ENCODE measurements around the gene FHIT. TPM values are rescaled to one million over a fixed set of nuclear protein-coding genes. Genes with fewer than 3 reads are reported as not detected.

The FHIT gene
- total RNA-seq, 2 experiments from 2014 or later = 6.5 to 9.0 TPM

GRCh38 chr3:59756934-59757333 is 1494.3 kb downstream of the FHIT start:
- Mint-ChIP-seq H3K36me3 (no peaks in the 10 kb centered on the region), H3K27me3 (peaks cover 27% of the 10 kb centered on the region), H3K4me3 (no peak overlapping the region), H3K27ac (no peak overlapping the region), H3K4me1 (peaks cover 29% of the 10 kb centered on the region), H3K9me3 (ENCODE audit: low read depth) (no peaks in the 10 kb centered on the region)
- CTCF ChIA-PET = no interaction called here
- DNase-seq (no peak), ATAC-seq (no peak)

- ATAC-seq (no peak), DNase-seq (no peak)
- Mint-ChIP-seq H3K27me3 (peaks cover 27% of the 10 kb centered on the region), H3K9me3 (ENCODE audit: low read depth) (no peaks in the 10 kb centered on the region), H3K36me3 (no peaks in the 10 kb centered on the region), H3K4me1 (peaks cover 25% of the 10 kb centered on the region), H3K4me3 (no peak overlapping the region), H3K27ac (no peak overlapping the region)
- CTCF ChIA-PET = no interaction called here
These were observed 1496.7 kb downstream of the FHIT start for GRCh38 chr3:59754456-59755129.

GRCh38 chr3:59753808-59754450 is 1497.3 kb downstream of the FHIT start:
- DNase-seq = no peak
- H3K27ac Mint-ChIP-seq = no peak overlapping the region

GRCh38 chr3:59752925-59753324 is 1498.3 kb downstream of the FHIT start:
- peaks cover 16% of the 10 kb centered on the region for H3K27me3 Mint-ChIP-seq
- no peaks in the 10 kb centered on the region for H3K36me3 Mint-ChIP-seq
- DNase-seq (no peak), ATAC-seq (no peak)
- CTCF ChIA-PET = no interaction called here
- no peak overlapping the region for H3K4me3 Mint-ChIP-seq
- peak overlapping the region; percentile 37 for H3K27ac Mint-ChIP-seq
- no peaks in the 10 kb centered on the region for H3K9me3 Mint-ChIP-seq (ENCODE audit: low read depth)
- peaks cover 19% of the 10 kb centered on the region for H3K4me1 Mint-ChIP-seq

More at GRCh38 chr3:59753808-59754450, 1497.3 kb downstream of the FHIT start:
- CTCF ChIA-PET = no interaction called here
- Mint-ChIP-seq H3K9me3 (ENCODE audit: low read depth) (no peaks in the 10 kb centered on the region), H3K4me1 (peaks cover 21% of the 10 kb centered on the region), H3K4me3 (no peak overlapping the region), H3K27me3 (peaks cover 24% of the 10 kb centered on the region), H3K36me3 (no peaks in the 10 kb centered on the region)
- no peak for ATAC-seq

- CTCF ChIA-PET = no interaction called here
- no peaks in the 10 kb centered on the region for H3K36me3 Mint-ChIP-seq
- H3K27ac Mint-ChIP-seq = no peak overlapping the region
- H3K9me3 Mint-ChIP-seq (ENCODE audit: low read depth) = peaks cover 2% of the 10 kb centered on the region
- no peak for ATAC-seq
- peaks cover 17% of the 10 kb centered on the region for H3K4me1 Mint-ChIP-seq
- H3K4me3 Mint-ChIP-seq = no peak overlapping the region
- H3K27me3 Mint-ChIP-seq = peaks cover 7% of the 10 kb centered on the region
- no peak for DNase-seq
These were observed 1499.6 kb downstream of the FHIT start for GRCh38 chr3:59751606-59752005.

GRCh38 chr3:59750391-59750790 is 1500.9 kb downstream of the FHIT start:
- DNase-seq (no peak), ATAC-seq (no peak)
- Mint-ChIP-seq H3K4me1 (peaks cover 17% of the 10 kb centered on the region), H3K9me3 (ENCODE audit: low read depth) (peaks cover 2% of the 10 kb centered on the region), H3K4me3 (no peak overlapping the region), H3K27me3 (peaks cover 6% of the 10 kb centered on the region), H3K36me3 (no peaks in the 10 kb centered on the region), H3K27ac (no peak overlapping the region)
- CTCF ChIA-PET = no interaction called here

- H3K4me1 Mint-ChIP-seq = peaks cover 17% of the 10 kb centered on the region
- CTCF ChIA-PET = no interaction called here
- H3K27ac Mint-ChIP-seq = no peak overlapping the region
- peaks cover 9% of the 10 kb centered on the region for H3K27me3 Mint-ChIP-seq
- ATAC-seq (no peak), DNase-seq (no peak)
- H3K36me3 Mint-ChIP-seq = no peaks in the 10 kb centered on the region
- peaks cover 2% of the 10 kb centered on the region for H3K9me3 Mint-ChIP-seq (ENCODE audit: low read depth)
- no peak overlapping the region for H3K4me3 Mint-ChIP-seq
These were observed 1502.0 kb downstream of the FHIT start for GRCh38 chr3:59749291-59749690.

- ATAC-seq (no peak), DNase-seq (no peak)
- no peak overlapping the region for H3K4me3 Mint-ChIP-seq
- CTCF ChIA-PET = no interaction called here
- H3K27ac Mint-ChIP-seq = no peak overlapping the region
- peaks cover 16% of the 10 kb centered on the region for H3K27me3 Mint-ChIP-seq
- H3K9me3 Mint-ChIP-seq (ENCODE audit: low read depth) = peaks cover 3% of the 10 kb centered on the region
- no peaks in the 10 kb centered on the region for H3K36me3 Mint-ChIP-seq
- H3K4me1 Mint-ChIP-seq = no peaks in the 10 kb centered on the region
These were observed 1504.7 kb downstream of the FHIT start for GRCh38 chr3:59746585-59746984.

GRCh38 chr3:59737241-59737640 is 1514.0 kb downstream of the FHIT start:
- Mint-ChIP-seq H3K4me3 (no peak overlapping the region), H3K36me3 (no peaks in the 10 kb centered on the region), H3K9me3 (ENCODE audit: low read depth) (peaks cover 2% of the 10 kb centered on the region), H3K4me1 (peaks cover 11% of the 10 kb centered on the region), H3K27ac (no peak overlapping the region), H3K27me3 (peaks cover 28% of the 10 kb centered on the region)
- ATAC-seq = no peak
- DNase-seq = no peak
- CTCF ChIA-PET = no interaction called here

GRCh38 chr3:59734061-59734460 is 1517.2 kb downstream of the FHIT start:
- H3K9me3 Mint-ChIP-seq (ENCODE audit: low read depth) = no peaks in the 10 kb centered on the region
- DNase-seq = no peak
- no peak overlapping the region for H3K4me3 Mint-ChIP-seq
- CTCF ChIA-PET = no interaction called here
- H3K27me3 Mint-ChIP-seq = peaks cover 28% of the 10 kb centered on the region
- H3K4me1 Mint-ChIP-seq = peaks cover 21% of the 10 kb centered on the region
- no peak for ATAC-seq
- no peak overlapping the region for H3K27ac Mint-ChIP-seq
- no peaks in the 10 kb centered on the region for H3K36me3 Mint-ChIP-seq

- ATAC-seq = no peak
- H3K4me3 Mint-ChIP-seq = no peak overlapping the region
- CTCF ChIA-PET = interaction anchor here (1.0 kb wide), 1 partner anchor 124 kb away, joined by 4 read pairs; no protein-coding TSS in a partner anchor
- no peak for DNase-seq
- peaks cover 21% of the 10 kb centered on the region for H3K4me1 Mint-ChIP-seq
- H3K27me3 Mint-ChIP-seq = peaks cover 28% of the 10 kb centered on the region
- no peak overlapping the region for H3K27ac Mint-ChIP-seq
- H3K36me3 Mint-ChIP-seq = no peaks in the 10 kb centered on the region
- H3K9me3 Mint-ChIP-seq (ENCODE audit: low read depth) = no peaks in the 10 kb centered on the region
These were observed 1518.0 kb downstream of the FHIT start for GRCh38 chr3:59733041-59733809.

GRCh38 chr3:59731943-59732342 is 1519.3 kb downstream of the FHIT start:
- CTCF ChIA-PET = interaction anchor here (1.0 kb wide), 1 partner anchor 126 kb away, joined by 4 read pairs; no protein-coding TSS in a partner anchor
- no peak overlapping the region for H3K4me3 Mint-ChIP-seq
- peak overlapping the region; percentile 5 for H3K27ac Mint-ChIP-seq

GRCh38 chr3:59730591-59730990 is 1520.7 kb downstream of the FHIT start:
- Mint-ChIP-seq H3K27me3 (peaks cover 21% of the 10 kb centered on the region), H3K4me3 (no peak overlapping the region), H3K9me3 (ENCODE audit: low read depth) (peaks cover 2% of the 10 kb centered on the region), H3K27ac (no peak overlapping the region), H3K36me3 (peaks cover 1% of the 10 kb centered on the region), H3K4me1 (peaks cover 39% of the 10 kb centered on the region)
- DNase-seq (no peak), ATAC-seq (no peak)
- CTCF ChIA-PET = no interaction called here

More at GRCh38 chr3:59731943-59732342, 1519.3 kb downstream of the FHIT start:
- DNase-seq (no peak), ATAC-seq (no peak)
- H3K27me3 Mint-ChIP-seq = peaks cover 28% of the 10 kb centered on the region
- H3K36me3 Mint-ChIP-seq = no peaks in the 10 kb centered on the region
- H3K4me1 Mint-ChIP-seq = peaks cover 26% of the 10 kb centered on the region
- H3K9me3 Mint-ChIP-seq (ENCODE audit: low read depth) = peaks cover under 1% of the 10 kb centered on the region

GRCh38 chr3:59728587-59728908 is 1522.7 kb downstream of the FHIT start:
- Mint-ChIP-seq H3K36me3 (peaks cover 8% of the 10 kb centered on the region), H3K27ac (no peak overlapping the region), H3K9me3 (ENCODE audit: low read depth) (peaks cover 2% of the 10 kb centered on the region), H3K4me3 (no peak overlapping the region), H3K27me3 (peaks cover 10% of the 10 kb centered on the region), H3K4me1 (peaks cover 41% of the 10 kb centered on the region)
- CTCF ChIA-PET = no interaction called here
- DNase-seq (no peak), ATAC-seq (no peak)
